Adrenal gland (tissue), 5 donors: ENCODE measurements around the gene INPP5A.

ENCODE experiments used
- POLR2A ChIP-seq, 2 donors: fragments of 450-650 bp; IDR thresholded peaks; one replicate each; pipeline ENCODE4 v1.6.1; 2017; ENCODE audit warnings: antibody characterized with exemption in 2 of 2, mild to moderate bottlenecking in 2 of 2, moderate library complexity in 1 of 2
- TF ChIP-seq, protein P1 (sequence below), 6 experiments: fragments of 450-650 bp in 4 of 6; fragments of 200-600 bp in 2 of 6; sonication (generic) in 1 of 6; IDR thresholded peaks; 1 replicate in 5 of 6; 2 replicates in 1 of 6; pipeline versions ENCODE4 v1.5.1 to v1.8.0; 2016 to 2021; ENCODE audit warnings: antibody characterized with exemption in 6 of 6, mild to moderate bottlenecking in 2 of 6, moderate library complexity in 1 of 6
- donor health status: DM: no; HTN: no; CAD: no.

DNA sequence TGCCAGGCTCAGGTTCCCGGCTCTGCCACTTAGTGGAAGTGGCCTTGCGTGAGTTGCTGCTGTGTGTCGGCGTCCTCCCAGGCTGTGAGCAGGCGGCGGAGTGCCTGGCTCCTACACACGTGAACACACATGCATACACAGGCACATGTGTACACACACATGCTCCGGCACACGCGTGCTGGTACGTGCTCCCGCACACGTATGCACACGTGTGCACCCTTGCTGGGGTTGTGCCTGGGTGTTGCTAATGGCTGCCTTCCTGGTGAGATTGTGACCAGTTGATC, 107.6 kb downstream of the INPP5A start:
- TF ChIP-seq, protein P1, sequence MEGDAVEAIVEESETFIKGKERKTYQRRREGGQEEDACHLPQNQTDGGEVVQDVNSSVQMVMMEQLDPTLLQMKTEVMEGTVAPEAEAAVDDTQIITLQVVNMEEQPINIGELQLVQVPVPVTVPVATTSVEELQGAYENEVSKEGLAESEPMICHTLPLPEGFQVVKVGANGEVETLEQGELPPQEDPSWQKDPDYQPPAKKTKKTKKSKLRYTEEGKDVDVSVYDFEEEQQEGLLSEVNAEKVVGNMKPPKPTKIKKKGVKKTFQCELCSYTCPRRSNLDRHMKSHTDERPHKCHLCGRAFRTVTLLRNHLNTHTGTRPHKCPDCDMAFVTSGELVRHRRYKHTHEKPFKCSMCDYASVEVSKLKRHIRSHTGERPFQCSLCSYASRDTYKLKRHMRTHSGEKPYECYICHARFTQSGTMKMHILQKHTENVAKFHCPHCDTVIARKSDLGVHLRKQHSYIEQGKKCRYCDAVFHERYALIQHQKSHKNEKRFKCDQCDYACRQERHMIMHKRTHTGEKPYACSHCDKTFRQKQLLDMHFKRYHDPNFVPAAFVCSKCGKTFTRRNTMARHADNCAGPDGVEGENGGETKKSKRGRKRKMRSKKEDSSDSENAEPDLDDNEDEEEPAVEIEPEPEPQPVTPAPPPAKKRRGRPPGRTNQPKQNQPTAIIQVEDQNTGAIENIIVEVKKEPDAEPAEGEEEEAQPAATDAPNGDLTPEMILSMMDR (IDR thresholded peaks at IDR 0.05): no peak
- no peak for TF ChIP-seq POLR2A (IDR thresholded peaks at IDR 0.05)
